ENCODE measurements around the gene SLC5A10.

The SLC5A10 gene

GRCh38 chr17:18985475-18985874 is 33.5 kb downstream of the SLC5A10 start:
- H3K4me2 ChIP-seq = no peak overlapping the region
- no peaks in the 10 kb centered on the region for H4K20me1 ChIP-seq (ENCODE audit: insufficient read depth)
- H2AFZ ChIP-seq (ENCODE audit: low read depth) = no peak overlapping the region
- no peak overlapping the region for H3K27ac ChIP-seq
- H3K79me2 ChIP-seq (ENCODE audit: insufficient read depth, low read depth) = no peaks in the 10 kb centered on the region
- no peaks in the 10 kb centered on the region for H3K36me3 ChIP-seq (ENCODE audit: insufficient read depth)
- H3K9ac ChIP-seq = no peak overlapping the region
- no peaks in the 10 kb centered on the region for H3K4me1 ChIP-seq (ENCODE audit: low read depth, poor library complexity, severe bottlenecking)
- no peak overlapping the region for H3K4me3 ChIP-seq (IDR thresholded peaks at IDR 0.05; ENCODE audit: insufficient read depth, low read depth, low read length)
- H3K27me3 ChIP-seq (ENCODE audit: insufficient read depth, low read depth) = no peaks in the 10 kb centered on the region
- TF ChIP-seq CTCF (conservative IDR thresholded peaks at IDR 0.05; ENCODE audit: low read depth, low read length) = no peak

- Histone ChIP-seq H3K4me3 (IDR thresholded peaks at IDR 0.05; ENCODE audit: insufficient read depth, low read depth, low read length) (no peak overlapping the region), H2AFZ (ENCODE audit: low read depth) (no peak overlapping the region), H3K27me3 (ENCODE audit: insufficient read depth, low read depth) (no peaks in the 10 kb centered on the region), H3K36me3 (ENCODE audit: insufficient read depth) (no peaks in the 10 kb centered on the region), H3K4me2 (no peak overlapping the region), H3K27ac (no peak overlapping the region), H3K79me2 (ENCODE audit: insufficient read depth, low read depth) (no peaks in the 10 kb centered on the region), H4K20me1 (ENCODE audit: insufficient read depth) (no peaks in the 10 kb centered on the region), H3K9ac (no peak overlapping the region), H3K4me1 (ENCODE audit: low read depth, poor library complexity, severe bottlenecking) (no peaks in the 10 kb centered on the region)
- no peak for TF ChIP-seq CTCF (conservative IDR thresholded peaks at IDR 0.05; ENCODE audit: low read depth, low read length)
Observed at GRCh38 chr17:18986541-18987229, 34.7 kb downstream of the SLC5A10 start.

- Histone ChIP-seq H3K9ac (no peak overlapping the region), H2AFZ (ENCODE audit: low read depth) (no peak overlapping the region), H3K36me3 (ENCODE audit: insufficient read depth) (no peaks in the 10 kb centered on the region), H3K4me2 (no peak overlapping the region), H3K27me3 (ENCODE audit: insufficient read depth, low read depth) (no peaks in the 10 kb centered on the region), H3K79me2 (ENCODE audit: insufficient read depth, low read depth) (no peaks in the 10 kb centered on the region), H4K20me1 (ENCODE audit: insufficient read depth) (no peaks in the 10 kb centered on the region), H3K4me1 (ENCODE audit: low read depth, poor library complexity, severe bottlenecking) (no peaks in the 10 kb centered on the region), H3K27ac (no peak overlapping the region), H3K4me3 (IDR thresholded peaks at IDR 0.05; ENCODE audit: insufficient read depth, low read depth, low read length) (no peak overlapping the region)
- no peak for TF ChIP-seq CTCF (conservative IDR thresholded peaks at IDR 0.05; ENCODE audit: low read depth, low read length)
Observed at GRCh38 chr17:18987230-18987610, 35.3 kb downstream of the SLC5A10 start.

GRCh38 chr17:18987862-18988545 is 36.0 kb downstream of the SLC5A10 start:
- Histone ChIP-seq H3K27me3 (ENCODE audit: insufficient read depth, low read depth) (no peaks in the 10 kb centered on the region), H3K4me1 (ENCODE audit: low read depth, poor library complexity, severe bottlenecking) (peaks cover 4% of the 10 kb centered on the region), H4K20me1 (ENCODE audit: insufficient read depth) (no peaks in the 10 kb centered on the region), H3K4me2 (no peak overlapping the region), H2AFZ (ENCODE audit: low read depth) (no peak overlapping the region), H3K36me3 (ENCODE audit: insufficient read depth) (no peaks in the 10 kb centered on the region), H3K79me2 (ENCODE audit: insufficient read depth, low read depth) (no peaks in the 10 kb centered on the region), H3K9ac (no peak overlapping the region), H3K27ac (no peak overlapping the region), H3K4me3 (IDR thresholded peaks at IDR 0.05; ENCODE audit: insufficient read depth, low read depth, low read length) (no peak overlapping the region)
- TF ChIP-seq CTCF (conservative IDR thresholded peaks at IDR 0.05; ENCODE audit: low read depth, low read length) = no peak

Measured in KMS-11 (cell line).